Adrenal gland (tissue), 5 donors: ENCODE results near the gene LMNTD1.

Source experiments
- CTCF ChIP-seq, 6 experiments: fragments of 450-650 bp in 4 of 6; fragments of 200-600 bp in 2 of 6; sonication (generic) in 1 of 6; IDR thresholded peaks; 1 replicate in 5 of 6; 2 replicates in 1 of 6; pipeline versions ENCODE4 v1.5.1 to v1.8.0; 2016 to 2021; ENCODE audit warnings: antibody characterized with exemption in 6 of 6, mild to moderate bottlenecking in 2 of 6, moderate library complexity in 1 of 6
- POLR2A ChIP-seq, 2 donors: fragments of 450-650 bp; IDR thresholded peaks; one replicate each; pipeline ENCODE4 v1.6.1; 2017; ENCODE audit warnings: antibody characterized with exemption in 2 of 2, mild to moderate bottlenecking in 2 of 2, moderate library complexity in 1 of 2
- donor health status: DM: no; HTN: no; CAD: no.

GRCh38 chr12:25469861-25470260 lies 83.2 kb downstream of the LMNTD1 start:
- TF ChIP-seq CTCF (IDR thresholded peaks at IDR 0.05) (no peak), POLR2A (IDR thresholded peaks at IDR 0.05) (no peak)
